Esophagus muscularis mucosa (tissue), 4 donors: ENCODE results near the gene SYT5. TPM values are rescaled to one million over a fixed set of nuclear protein-coding genes. Genes with fewer than 3 reads are reported as not detected.

Source experiments
- DNase-seq: peaks from one replicate; pipeline ENCODE4 v3.0.0-alpha.2; 2017; ENCODE audit errors: extremely low spot score
- H3K27ac ChIP-seq, 4 donors: fragments of 200-600 bp; sonication (generic); replicated peaks in 1 of 4; 1 replicate in 3 of 4; 2 replicates in 1 of 4; pipeline ENCODE4 v1.5.1; 2016 to 2019; ENCODE audit warnings: mild to moderate bottlenecking in 1 of 4
- H3K27me3 ChIP-seq, 4 donors: fragments of 200-600 bp; sonication (generic); one replicate each; pipeline versions ENCODE4 v1.5.1 to v1.6.0; 2016 to 2019
- H3K36me3 ChIP-seq, 4 donors: fragments of 200-600 bp; sonication (generic); one replicate each; pipeline ENCODE4 v1.5.1; 2016 to 2019
- H3K4me1 ChIP-seq, 4 donors: fragments of 200-600 bp; sonication (generic); one replicate each; pipeline ENCODE4 v1.5.1; 2016 to 2019
- H3K4me3 ChIP-seq, 4 donors: fragments of 200-600 bp; sonication (generic); 1 replicate in 2 of 4; 2 replicates in 2 of 4; pipeline ENCODE4 v1.5.1; 2016 to 2019; ENCODE audit warnings: mild to moderate bottlenecking in 4 of 4, moderate library complexity in 1 of 4
- H3K9me3 ChIP-seq, 4 donors: fragments of 200-600 bp; sonication (generic); 1 replicate in 3 of 4; 2 replicates in 1 of 4; pipeline ENCODE4 v1.5.1; 2016 to 2019
- CTCF ChIP-seq, 3 experiments: fragments of 200-600 bp in 2 of 3; fragments of 450-650 bp in 1 of 3; sonication (generic) in 2 of 3; IDR thresholded peaks; one replicate each; pipeline ENCODE4 v1.5.1; 2017 to 2019; ENCODE audit warnings: antibody characterized with exemption in 3 of 3, mild to moderate bottlenecking in 2 of 3, moderate library complexity in 1 of 3
- EP300 ChIP-seq: sonication (generic); formaldehyde crosslinking; IDR thresholded peaks from one replicate; pipeline ENCODE4 v1.6.1; 2017; ENCODE audit warnings: antibody characterized with exemption
- POLR2A ChIP-seq: fragments of 450-650 bp; IDR thresholded peaks from one replicate; pipeline ENCODE4 v1.6.1; 2017; ENCODE audit warnings: antibody characterized with exemption, moderate library complexity, mild to moderate bottlenecking, low read depth
- POLR2AphosphoS5 ChIP-seq, 2 donors: sonication (generic); formaldehyde crosslinking; IDR thresholded peaks; one replicate each; pipeline ENCODE4 v1.6.1; 2017; ENCODE audit warnings: antibody characterized with exemption in 2 of 2
- WGBS: methylation state at CpG from one replicate; pipeline ENCODE4 v1.1.5; 2018; 5-methylcytosine and 5-hydroxymethylcytosine counted together
- intact Hi-C: fragments of 100-400 bp; cut with DNase I; formaldehyde crosslinking; loops from one replicate; pipeline ENCODE4 v1.15.1; 2023
- total RNA-seq, 4 donors: library from RNA; depleted of rRNA; stranded (reverse); fragments of >200 nt; gene quantifications; one replicate each; pipeline versions ENCODE4 v1.1.0 to v1.2.1, GENCODE V29; 2016

Gene SYT5
- total RNA-seq, 4 donors from 2014 or later = 0.80 to 2.1 (median 1.7) TPM; not detected in 1

- Histone ChIP-seq H3K27ac (no peak overlapping the region), H3K4me3 (no peak overlapping the region), H3K27me3 (peaks cover 0 to 72% (median 0%) of the 10 kb centered on the region in 4 donors), H3K9me3 (no peaks in the 10 kb centered on the region), H3K4me1 (no peaks in the 10 kb centered on the region), H3K36me3 (no peaks in the 10 kb centered on the region)
- intact Hi-C loops = no loop called here
- TF ChIP-seq EP300 (no peak), POLR2A (no peak), CTCF (IDR thresholded peaks at IDR 0.05) (no peak), POLR2AphosphoS5 (IDR thresholded peaks at IDR 0.05) (no peak)
- DNase-seq = no peak
- 84% methylated on average over 10 of the region's 10 CpGs for WGBS
Measured at GRCh38 chr19:55196803-55197202, 16.7 kb upstream of the SYT5 start.

GRCh38 chr19:55193481-55193880 is 13.4 kb upstream of the SYT5 start:
- TF ChIP-seq CTCF (IDR thresholded peaks at IDR 0.05) (no peak), EP300 (no peak), POLR2AphosphoS5 (IDR thresholded peaks at IDR 0.05) (no peak), POLR2A (no peak)
- WGBS = 81% methylated on average over 12 of the region's 12 CpGs
- no peak overlapping the region for H3K27ac ChIP-seq
- H3K4me1 ChIP-seq = no peaks in the 10 kb centered on the region
- no peaks in the 10 kb centered on the region for H3K9me3 ChIP-seq
- intact Hi-C loops = no loop called here
- H3K27me3 ChIP-seq = peaks cover 0 to 56% (median 0%) of the 10 kb centered on the region in 4 donors
- no peaks in the 10 kb centered on the region for H3K36me3 ChIP-seq
- no peak overlapping the region for H3K4me3 ChIP-seq
- DNase-seq = no peak

- peak overlapping the region in 2 of 4 donors; percentile 11 to 51 for H3K27ac ChIP-seq
- no peaks in the 10 kb centered on the region for H3K4me1 ChIP-seq
- no peaks in the 10 kb centered on the region for H3K36me3 ChIP-seq
- no peak for DNase-seq
- H3K4me3 ChIP-seq = no peak overlapping the region
- H3K9me3 ChIP-seq = no peaks in the 10 kb centered on the region
- WGBS = 63% methylated on average over 15 of the region's 15 CpGs
- intact Hi-C loops = no loop called here
- peaks cover 0 to 63% (median 4%) of the 10 kb centered on the region in 4 donors for H3K27me3 ChIP-seq
- TF ChIP-seq POLR2A (no peak), EP300 (no peak), POLR2AphosphoS5 (IDR thresholded peaks at IDR 0.05) (no peak), CTCF (IDR thresholded peaks at IDR 0.05) (no peak)
Measured at GRCh38 chr19:55189403-55189835, 9.3 kb upstream of the SYT5 start.

GRCh38 chr19:55188625-55189024 is 8.5 kb upstream of the SYT5 start:
- H3K27ac ChIP-seq = peak overlapping the region in 2 of 4 donors; percentile 11 to 51
- WGBS = 59% methylated on average over 8 of the region's 8 CpGs
- H3K27me3 ChIP-seq = peaks cover 0 to 59% (median 4%) of the 10 kb centered on the region in 4 donors
- intact Hi-C loops = no loop called here
- H3K4me1 ChIP-seq = no peaks in the 10 kb centered on the region
- no peak overlapping the region for H3K4me3 ChIP-seq
- TF ChIP-seq CTCF (IDR thresholded peaks at IDR 0.05) (no peak), EP300 (no peak), POLR2A (no peak), POLR2AphosphoS5 (IDR thresholded peaks at IDR 0.05) (no peak)
- no peak for DNase-seq
- H3K9me3 ChIP-seq = no peaks in the 10 kb centered on the region
- H3K36me3 ChIP-seq = no peaks in the 10 kb centered on the region

GRCh38 chr19:55186080-55186479 is 6.0 kb upstream of the SYT5 start:
- H3K4me1 ChIP-seq = no peaks in the 10 kb centered on the region
- H3K36me3 ChIP-seq = no peaks in the 10 kb centered on the region
- 83% methylated on average over 7 of the region's 12 CpGs for WGBS
- H3K27me3 ChIP-seq = peaks cover 0 to 60% (median 11%) of the 10 kb centered on the region in 4 donors
- H3K9me3 ChIP-seq = no peaks in the 10 kb centered on the region
- TF ChIP-seq POLR2AphosphoS5 (IDR thresholded peaks at IDR 0.05) (no peak), CTCF (IDR thresholded peaks at IDR 0.05) (no peak), POLR2A (no peak), EP300 (no peak)
- no peak overlapping the region for H3K27ac ChIP-seq
- intact Hi-C loops = no loop called here
- no peak for DNase-seq
- no peak overlapping the region for H3K4me3 ChIP-seq
